Trophoblast cell (in vitro differentiated cells and primary cell): ENCODE data around the gene PALLD.

Experiments
- DNase-seq, 2 donors: peaks; one replicate each; pipeline ENCODE4 v3.0.0-alpha.2; 2016
- H2AFZ ChIP-seq: 2 replicates; pipeline ENCODE4 v1.6.1; 2013; ENCODE audit warnings: low read length, moderate library complexity, mild to moderate bottlenecking; ENCODE audit not compliant: insufficient read depth, poor library complexity
- H2AK5ac ChIP-seq: 2 replicates; pipeline ENCODE4 v1.6.1; 2013; ENCODE audit warnings: mild to moderate bottlenecking, low read length
- H2BK120ac ChIP-seq: 2 replicates; pipeline ENCODE4 v1.6.1; 2013; ENCODE audit warnings: low read length, mild to moderate bottlenecking, moderate library complexity; ENCODE audit not compliant: insufficient read depth, poor library complexity
- H2BK12ac ChIP-seq: 2 replicates; pipeline ENCODE4 v1.6.1; 2013; ENCODE audit warnings: mild to moderate bottlenecking, low read length, moderate library complexity
- H2BK5ac ChIP-seq: 2 replicates; pipeline ENCODE4 v1.6.1; 2013; ENCODE audit warnings: low read length, low read depth, moderate library complexity, mild to moderate bottlenecking; ENCODE audit not compliant: poor library complexity
- H3K14ac ChIP-seq: 2 replicates; pipeline ENCODE4 v1.6.1; 2013; ENCODE audit warnings: mild to moderate bottlenecking, low read length
- H3K18ac ChIP-seq: 2 replicates; pipeline ENCODE4 v1.6.1; 2013; ENCODE audit warnings: mild to moderate bottlenecking, low read length
- H3K23ac ChIP-seq: 2 replicates; pipeline ENCODE4 v1.6.1; 2013; ENCODE audit warnings: low read length
- H3K27ac ChIP-seq: 2 replicates; pipeline ENCODE4 v1.5.1; 2013; ENCODE audit warnings: low read depth, mild to moderate bottlenecking, inconsistent platforms, low read length, moderate library complexity
- H3K27me3 ChIP-seq: 2 replicates; pipeline ENCODE4 v1.6.1; 2013; ENCODE audit warnings: inconsistent platforms, mild to moderate bottlenecking, low read length, moderate library complexity; ENCODE audit not compliant: insufficient read depth
- H3K36me3 ChIP-seq, 2 experiments: 1 replicate in 1 of 2; 2 replicates in 1 of 2; pipeline ENCODE4 v1.6.1; 2013; ENCODE audit warnings: low read length in 2 of 2, mild to moderate bottlenecking in 2 of 2, moderate library complexity in 1 of 2; ENCODE audit not compliant: insufficient read depth in 2 of 2, control insufficient read depth in 1 of 2
- H3K4ac ChIP-seq: 2 replicates; pipeline ENCODE4 v1.6.1; 2013; ENCODE audit warnings: low read depth, mild to moderate bottlenecking, low read length, moderate library complexity
- H3K4me1 ChIP-seq, 2 experiments: 1 replicate in 1 of 2; 2 replicates in 1 of 2; pipeline ENCODE4 v1.6.1; 2013; ENCODE audit warnings: low read length in 2 of 2, mild to moderate bottlenecking in 2 of 2, moderate library complexity in 1 of 2; ENCODE audit not compliant: insufficient read depth in 2 of 2, control insufficient read depth in 1 of 2
- H3K4me2 ChIP-seq: 2 replicates; pipeline ENCODE4 v1.6.1; 2013; ENCODE audit warnings: inconsistent platforms, mild to moderate bottlenecking, low read length, moderate library complexity
- H3K4me3 ChIP-seq: 2 replicates; pipeline ENCODE4 v1.5.1; 2013; ENCODE audit warnings: mild to moderate bottlenecking, low read depth, low read length, inconsistent platforms
- H3K79me1 ChIP-seq: one replicate; pipeline ENCODE4 v1.6.1; 2013; ENCODE audit warnings: low read length
- H3K79me2 ChIP-seq: 2 replicates; pipeline ENCODE4 v1.6.1; 2013; ENCODE audit warnings: low read length, mild to moderate bottlenecking; ENCODE audit not compliant: control insufficient read depth, insufficient read depth, poor library complexity
- H3K9ac ChIP-seq: 2 replicates; pipeline ENCODE4 v1.6.1; 2013; ENCODE audit warnings: mild to moderate bottlenecking, low read length
- H3K9me3 ChIP-seq: 2 replicates; pipeline ENCODE4 v1.6.1; 2013; ENCODE audit warnings: low read depth, mild to moderate bottlenecking, control low read depth, inconsistent platforms, low read length; ENCODE audit not compliant: insufficient read depth
- H4K12ac ChIP-seq: 2 replicates; pipeline ENCODE4 v1.6.1; 2013; ENCODE audit warnings: low read depth, mild to moderate bottlenecking, low read length, moderate library complexity
- H4K8ac ChIP-seq: 2 replicates; pipeline ENCODE4 v1.6.1; 2013; ENCODE audit warnings: low read depth, mild to moderate bottlenecking, low read length, moderate library complexity
- H4K91ac ChIP-seq: one replicate; pipeline ENCODE4 v1.6.1; 2013; ENCODE audit warnings: low read depth, mild to moderate bottlenecking, low read length, moderate library complexity
- whole genome bisulfite sequencing: extraction: QIAGEN DNeasy Blood & Tissue Kit; methylation state at CpG from one replicate; pipeline ENCODE4 v1.1.7; 2013; ENCODE audit warnings: missing lambda C conversion rate; ENCODE audit not compliant: insufficient read length, insufficient coverage; ENCODE audit errors: extremely low coverage; 5-methylcytosine and 5-hydroxymethylcytosine counted together

Gene PALLD

GRCh38 chr4:168490711-168491110 lies 6.1 kb upstream of the PALLD start:
- no peak overlapping the region for H2BK5ac ChIP-seq
- no peak overlapping the region for H3K27ac ChIP-seq
- no peaks in the 10 kb centered on the region for H3K36me3 ChIP-seq
- no peak overlapping the region for H2BK120ac ChIP-seq
- H3K18ac ChIP-seq, result no peak overlapping the region
- H3K27me3 ChIP-seq, result no peaks in the 10 kb centered on the region
- no peak overlapping the region for H3K4ac ChIP-seq
- H2AFZ ChIP-seq, result no peak overlapping the region
- H3K4me2 ChIP-seq, result no peak overlapping the region
- H4K91ac ChIP-seq, result no peak overlapping the region
- WGBS, result no CpG with 5 or more reads among the region's 2 CpGs
- peaks cover 1% of the 10 kb centered on the region for H3K9me3 ChIP-seq
- H4K12ac ChIP-seq, result no peak overlapping the region
- no peak overlapping the region for H3K14ac ChIP-seq
- H2BK12ac ChIP-seq, result no peak overlapping the region
- peaks cover 0 to 8% of the 10 kb centered on the region in 2 experiments for H3K4me1 ChIP-seq
- no peak overlapping the region for H3K23ac ChIP-seq
- H2AK5ac ChIP-seq, result no peak overlapping the region
- no peaks in the 10 kb centered on the region for H3K79me2 ChIP-seq
- no peak overlapping the region for H3K4me3 ChIP-seq
- peaks cover 2% of the 10 kb centered on the region for H3K79me1 ChIP-seq
- no peak overlapping the region for H3K9ac ChIP-seq
- H4K8ac ChIP-seq, result no peak overlapping the region
- DNase-seq, result no peak

- no peak overlapping the region for H3K23ac ChIP-seq
- H3K9ac ChIP-seq, result no peak overlapping the region
- WGBS, result no CpG with 5 or more reads among the region's 2 CpGs
Observed at GRCh38 chr4:168491563-168491962, 5.3 kb upstream of the PALLD start.

GRCh38 chr4:168498251-168498650 lies 1.4 kb downstream of the PALLD start:
- H3K4ac ChIP-seq, result no peak overlapping the region
- no peak overlapping the region for H2BK120ac ChIP-seq
- no peak overlapping the region for H3K4me3 ChIP-seq
- H3K27me3 ChIP-seq, result no peaks in the 10 kb centered on the region
- no peaks in the 10 kb centered on the region for H3K79me1 ChIP-seq
- no peak for DNase-seq
- H3K9ac ChIP-seq, result no peak overlapping the region
- no peaks in the 10 kb centered on the region for H3K79me2 ChIP-seq
- H2AK5ac ChIP-seq, result no peak overlapping the region
- H4K91ac ChIP-seq, result no peak overlapping the region
- no peak overlapping the region for H4K8ac ChIP-seq
- no peak overlapping the region for H2BK5ac ChIP-seq
- no peak overlapping the region for H3K18ac ChIP-seq
- H3K23ac ChIP-seq, result no peak overlapping the region
- no peak overlapping the region for H2AFZ ChIP-seq
- no peak overlapping the region for H3K4me2 ChIP-seq
- peaks cover 1% of the 10 kb centered on the region for H3K9me3 ChIP-seq
- H3K27ac ChIP-seq, result no peak overlapping the region
- no peaks in the 10 kb centered on the region for H3K36me3 ChIP-seq
- H3K4me1 ChIP-seq, result peaks cover 0 to 2% of the 10 kb centered on the region in 2 experiments
- no peak overlapping the region for H4K12ac ChIP-seq
- H2BK12ac ChIP-seq, result no peak overlapping the region
- no peak overlapping the region for H3K14ac ChIP-seq

More at GRCh38 chr4:168491563-168491962, 5.3 kb upstream of the PALLD start:
- Histone ChIP-seq H2BK120ac (no peak overlapping the region), H3K4me3 (no peak overlapping the region), H4K91ac (no peak overlapping the region), H4K8ac (no peak overlapping the region), H3K4ac (no peak overlapping the region), H3K36me3 (no peaks in the 10 kb centered on the region), H3K4me2 (no peak overlapping the region), H2BK12ac (no peak overlapping the region), H3K14ac (no peak overlapping the region), H3K27me3 (no peaks in the 10 kb centered on the region), H2AFZ (no peak overlapping the region), H2BK5ac (no peak overlapping the region), H3K4me1 (peaks cover 0 to 8% of the 10 kb centered on the region in 2 experiments), H3K18ac (no peak overlapping the region), H3K79me2 (no peaks in the 10 kb centered on the region), H2AK5ac (no peak overlapping the region), H3K9me3 (peaks cover 1% of the 10 kb centered on the region), H4K12ac (no peak overlapping the region), H3K27ac (no peak overlapping the region), H3K79me1 (peaks cover 2% of the 10 kb centered on the region)
- DNase-seq, result no peak

GRCh38 chr4:168499241-168499640 lies 2.4 kb downstream of the PALLD start:
- H2BK12ac ChIP-seq, result no peak overlapping the region
- H3K23ac ChIP-seq, result no peak overlapping the region
- H3K4me3 ChIP-seq, result no peak overlapping the region
- no peak overlapping the region for H3K27ac ChIP-seq
- no peak overlapping the region for H3K4me2 ChIP-seq
- H4K8ac ChIP-seq, result no peak overlapping the region
- H3K79me2 ChIP-seq, result no peaks in the 10 kb centered on the region
- H4K91ac ChIP-seq, result no peak overlapping the region
- no peak overlapping the region for H2AK5ac ChIP-seq
- no peak overlapping the region for H3K9ac ChIP-seq
- no peak overlapping the region for H3K4ac ChIP-seq
- H3K36me3 ChIP-seq, result no peaks in the 10 kb centered on the region
- peaks cover 0 to 2% of the 10 kb centered on the region in 2 experiments for H3K4me1 ChIP-seq
- H2AFZ ChIP-seq, result no peak overlapping the region
- no peak overlapping the region for H3K18ac ChIP-seq
- no peaks in the 10 kb centered on the region for H3K79me1 ChIP-seq
- no peak overlapping the region for H2BK120ac ChIP-seq
- H3K14ac ChIP-seq, result no peak overlapping the region
- no peak overlapping the region for H2BK5ac ChIP-seq
- DNase-seq, result no peak
- peaks cover 1% of the 10 kb centered on the region for H3K9me3 ChIP-seq
- H3K27me3 ChIP-seq, result no peaks in the 10 kb centered on the region
- H4K12ac ChIP-seq, result no peak overlapping the region
